HG03571 (cell line): ENCODE measurements around the gene CCDC8.
"Not testable (repeated sequence)": the region's sequence is repeated elsewhere in the genome, so short reads cannot be mapped to it uniquely, and the experiment has no call there.

Experiments
- ATAC-seq: cut with Tn5 transposase; IDR thresholded peaks from one replicate; pipeline ENCODE4 v1.9.1; 2021; ENCODE audit not compliant: unreplicated experiment

Gene CCDC8

GRCh38 chr19:46428239-46429135 is 15.1 kb upstream of the CCDC8 start, which contains the start of gene PNMA8C:
TSS of gene PNMA8C (minus strand) at chr19:46428936. CDS start at chr19:46428359, 577 bp downstream.
- no peak for ATAC-seq

- ATAC-seq, result no peak
Observed at GRCh38 chr19:46427518-46428045, 14.2 kb upstream of the CCDC8 start.

DNA sequence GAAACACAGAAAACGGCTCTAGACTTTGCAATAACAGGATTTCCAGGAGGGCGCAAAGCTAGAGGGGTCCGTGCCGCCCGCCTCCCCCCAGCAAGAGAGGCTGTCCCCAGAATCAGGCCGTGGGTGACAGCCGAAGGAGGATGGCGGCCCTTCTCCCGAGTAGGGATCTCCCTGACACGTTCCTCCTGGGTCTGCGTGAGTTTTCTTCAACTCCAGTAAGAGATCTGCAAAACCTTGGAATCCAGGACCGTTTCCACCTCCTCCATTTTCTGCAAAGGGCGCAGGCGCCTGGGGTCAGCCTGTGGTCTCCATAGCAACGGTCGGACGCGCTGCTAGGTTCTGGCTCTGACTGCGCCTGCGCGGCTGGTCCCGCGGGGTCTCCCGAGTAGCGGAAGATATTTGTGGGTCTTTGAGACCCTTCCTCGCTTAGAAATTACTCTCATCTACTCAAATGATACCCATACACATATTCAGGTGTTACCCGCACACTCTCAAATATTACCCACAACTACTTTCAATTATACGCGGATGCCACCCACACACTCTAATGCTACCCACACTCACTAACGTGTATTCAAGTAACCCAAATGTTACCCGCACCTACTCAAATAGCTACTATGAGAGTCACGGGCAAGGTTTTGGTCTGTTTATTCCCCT is 13.3 kb upstream of the CCDC8 start:
- ATAC-seq, result no peak

DNA sequence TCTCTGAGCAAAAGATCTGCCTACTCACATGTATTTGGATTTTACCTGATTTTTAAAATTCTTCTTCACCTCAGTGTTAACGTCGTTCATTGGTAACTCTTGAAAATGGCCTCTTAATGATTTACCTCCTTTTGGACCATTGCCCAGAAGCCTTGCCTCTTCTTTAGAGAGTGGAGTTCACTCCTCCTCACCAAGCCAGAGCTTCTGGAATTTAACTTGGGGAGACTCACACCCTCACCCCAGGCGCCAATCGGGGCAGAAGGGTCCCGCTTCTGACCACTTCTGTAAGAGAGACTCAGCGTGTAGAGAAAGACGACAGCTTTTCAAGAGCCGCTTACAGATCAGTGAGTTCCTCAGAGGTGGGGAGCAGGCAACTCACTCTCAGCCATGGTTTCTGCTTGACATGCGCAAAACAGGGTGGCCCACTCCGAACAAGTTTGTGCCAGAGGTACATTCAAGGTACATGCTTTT is 12.7 kb upstream of the CCDC8 start:
- ATAC-seq, result no peak

GRCh38 chr19:46423188-46423587 is 9.8 kb upstream of the CCDC8 start:
- ATAC-seq, result no peak

DNA sequence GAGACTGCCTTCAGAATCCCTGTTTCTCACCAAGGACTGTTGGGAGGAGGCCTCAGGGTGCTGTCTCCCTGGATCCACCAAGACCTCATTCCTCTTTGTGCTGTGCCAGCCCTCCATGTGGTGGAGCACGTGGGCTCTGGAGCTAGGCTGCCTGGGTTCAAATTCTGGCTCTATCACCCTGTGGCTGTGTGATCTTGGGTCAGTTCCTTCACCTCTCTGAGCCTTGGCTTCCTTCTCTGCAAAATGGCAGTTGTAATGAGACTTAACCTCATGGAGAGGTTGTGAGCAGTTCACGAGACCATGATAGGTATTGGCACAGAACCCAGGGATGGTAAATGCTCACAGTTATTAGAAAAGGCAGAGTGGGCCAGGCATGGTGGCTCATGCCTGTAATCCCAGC is 9.0 kb upstream of the CCDC8 start:
- no peak for ATAC-seq

DNA sequence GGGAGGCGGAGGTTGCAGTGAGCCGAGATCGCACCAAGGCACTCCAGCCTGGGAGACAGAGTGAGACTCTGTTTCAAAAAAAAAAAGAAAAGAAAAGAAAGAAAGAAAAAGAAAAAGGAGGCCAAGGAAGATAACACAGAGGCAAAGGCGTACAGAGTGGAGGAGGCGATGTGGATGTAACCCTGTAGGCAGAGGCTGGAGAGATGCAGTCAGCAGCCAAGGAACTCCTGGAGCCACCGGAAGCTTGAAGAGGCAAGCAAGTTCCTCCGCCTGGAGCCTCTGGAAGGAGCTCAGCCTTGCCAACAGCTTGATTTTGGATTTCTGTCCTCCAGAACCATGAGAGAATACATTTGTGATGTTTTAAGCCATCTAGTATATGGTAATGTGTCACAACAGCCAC is 6.7 kb upstream of the CCDC8 start:
- ATAC-seq, result no peak

GRCh38 chr19:46415804-46416709 is 2.7 kb upstream of the CCDC8 start:
- ATAC-seq, result not testable (repeated sequence)

DNA sequence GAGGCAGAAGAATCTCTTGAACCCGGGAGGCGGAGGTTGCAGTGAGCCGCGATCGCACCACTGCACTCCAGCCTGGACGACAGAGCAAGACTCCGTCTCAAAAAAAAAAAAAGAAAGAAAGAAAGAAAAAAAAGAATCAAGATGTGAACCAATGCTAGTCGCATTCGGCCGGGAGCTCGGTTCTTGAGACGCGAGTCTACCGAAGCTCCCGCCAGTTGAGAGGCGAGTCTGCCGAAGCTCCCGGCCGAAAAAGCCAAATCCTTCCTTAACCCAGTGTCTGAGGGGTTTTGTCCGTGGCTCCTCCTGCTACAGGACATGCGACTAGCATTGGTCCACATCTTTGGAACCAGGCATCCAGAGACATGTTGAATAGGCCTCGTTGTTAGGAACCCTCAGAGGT is 1.5 kb upstream of the CCDC8 start:
- ATAC-seq, result not testable (repeated sequence)

DNA sequence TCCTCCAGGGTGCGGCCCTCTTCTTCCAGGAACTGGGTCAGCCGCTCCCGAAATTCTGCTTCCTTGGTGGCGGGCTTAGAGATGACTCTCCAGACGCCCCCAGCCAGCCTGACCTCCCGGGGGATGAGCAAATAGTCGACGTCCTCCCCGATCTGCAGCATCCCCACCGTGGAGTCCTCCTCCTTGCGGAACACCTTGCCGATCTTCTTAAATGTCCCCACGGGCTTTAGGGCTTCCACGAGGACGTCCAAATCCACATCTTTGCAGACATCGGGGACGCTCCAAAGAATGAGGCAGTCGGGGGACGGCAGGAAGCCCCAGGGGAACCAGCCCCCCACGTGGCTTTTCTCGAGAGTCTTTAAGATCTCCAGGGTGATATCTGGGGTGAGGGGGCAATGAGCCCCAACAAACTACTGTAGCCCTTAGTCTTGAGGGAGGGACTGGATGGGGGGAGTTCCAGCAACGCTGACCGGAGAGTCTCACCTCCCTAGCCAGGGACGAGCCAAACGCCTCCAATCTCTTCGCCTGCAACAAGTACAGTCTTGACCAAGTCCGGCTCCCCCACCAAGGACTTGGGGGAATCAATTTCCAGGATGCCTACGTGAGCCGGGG is 608 bp downstream of the CCDC8 start:
- no peak for ATAC-seq

- no peak for ATAC-seq
Observed at GRCh38 chr19:46411925-46412649, 1.3 kb downstream of the CCDC8 start.

- no peak for ATAC-seq
Observed at GRCh38 chr19:46411088-46411924, 2.1 kb downstream of the CCDC8 start.

- ATAC-seq, result no peak
Observed at GRCh38 chr19:46410205-46411087, 2.9 kb downstream of the CCDC8 start.

- no peak for ATAC-seq
Observed at GRCh38 chr19:46409191-46409590, 4.2 kb downstream of the CCDC8 start.

DNA sequence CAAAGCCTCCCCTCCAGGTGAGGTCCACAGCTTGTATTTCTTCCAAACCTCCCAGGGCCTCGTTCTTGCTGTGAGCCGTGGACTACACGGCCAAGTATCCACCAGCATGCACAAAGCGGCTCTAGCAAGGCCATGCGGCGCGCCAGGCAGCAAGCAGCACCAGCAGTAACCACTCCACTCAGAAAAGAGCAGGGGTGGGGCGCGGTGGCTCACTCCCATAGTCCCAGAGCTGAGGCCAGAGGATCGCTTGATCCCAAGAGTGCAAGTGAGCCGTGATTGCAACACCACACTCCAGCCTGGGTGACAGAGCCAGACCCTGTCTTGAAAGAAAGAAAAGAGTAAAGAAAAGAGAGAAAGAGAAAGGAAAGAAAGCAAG is 4.7 kb downstream of the CCDC8 start:
- ATAC-seq, result no peak

DNA sequence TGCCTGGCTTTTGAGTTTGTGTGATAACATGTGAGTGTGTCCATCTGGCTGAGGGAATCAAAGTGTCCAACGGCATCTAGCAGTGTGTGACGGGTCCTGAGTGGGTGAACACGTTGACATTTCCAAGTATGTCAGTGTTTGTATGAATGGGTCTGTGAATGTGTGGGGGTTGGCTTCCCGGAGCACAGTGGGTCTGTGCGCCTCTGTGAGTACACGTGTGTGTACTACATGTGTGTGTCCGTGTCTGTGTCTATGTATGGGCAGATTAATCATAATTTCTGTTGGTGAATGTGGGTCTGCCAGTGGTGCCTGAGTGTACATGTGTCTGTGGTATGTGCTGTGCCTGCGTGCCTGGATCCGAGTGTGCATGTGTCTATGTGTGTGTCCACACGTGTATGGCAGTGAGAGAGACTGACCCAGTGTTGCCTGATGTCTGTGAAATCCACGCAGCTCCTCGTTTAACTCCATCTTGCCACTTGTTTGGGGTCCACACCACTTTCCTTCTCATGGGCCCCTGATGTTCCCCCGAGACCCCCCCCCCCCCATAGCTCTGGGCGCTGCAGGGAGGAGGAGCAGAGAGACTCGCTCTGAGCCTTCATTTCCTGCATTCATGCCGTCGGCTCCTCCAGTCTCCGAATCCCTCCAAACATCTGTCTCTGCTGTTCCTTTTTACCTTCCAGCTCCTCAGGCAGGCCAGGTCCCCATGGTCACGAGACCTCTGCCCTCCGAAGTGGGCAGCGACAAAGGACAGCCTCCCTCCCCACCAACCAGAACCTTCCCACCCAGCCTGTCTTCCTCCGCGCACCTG is 5.3 kb downstream of the CCDC8 start:
- no peak for ATAC-seq

- ATAC-seq, result no peak
Observed at GRCh38 chr19:46406976-46407375, 6.4 kb downstream of the CCDC8 start.
